NOMO-1 treated with DMSO at 0.1 percent for 48 hours (cell line): ENCODE measurements around the gene NPIPB12.
"Not testable (repeated sequence)": the region's sequence is repeated elsewhere in the genome, so short reads cannot be mapped to it uniquely, and the experiment has no call there.

Source experiments
- DNase-seq: peaks from one replicate; lab custom pipeline; 2025; ENCODE audit not compliant: unreplicated experiment; lab: John Stamatoyannopoulos, UW

NPIPB12 gene

GRCh38 chr16:29506308-29506707, at the start of gene NPIPB12:
Gene NPIPB12 (minus strand): TSS chr16:29506408.
- DNase-seq: not testable (repeated sequence)

DNA sequence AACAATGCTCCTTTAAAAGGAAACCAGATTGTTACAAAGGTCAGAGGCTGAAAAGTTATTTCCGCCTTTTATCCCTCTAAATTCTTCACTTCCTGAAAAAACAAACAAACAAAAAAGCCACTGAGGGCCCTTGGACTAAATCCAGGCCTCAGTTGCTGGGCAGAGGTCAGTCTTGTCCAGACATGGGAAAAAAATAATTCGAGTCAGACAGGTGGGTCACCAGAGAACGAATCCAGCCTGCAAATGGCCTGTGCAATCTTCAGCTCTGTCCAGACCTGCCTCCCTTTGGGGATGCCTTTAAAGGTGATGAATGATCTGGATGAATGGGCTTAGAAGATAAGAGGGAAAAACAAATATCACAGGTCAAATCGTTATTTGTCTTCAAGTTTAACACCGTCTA, 15.3 kb upstream of the NPIPB12 start:
- DNase-seq: not testable (repeated sequence)

GRCh38 chr16:29482276-29482675, 23.9 kb downstream of the NPIPB12 start:
- not testable (repeated sequence) for DNase-seq

GRCh38 chr16:29472065-29472464, 34.1 kb downstream of the NPIPB12 start:
- not testable (repeated sequence) for DNase-seq

DNA sequence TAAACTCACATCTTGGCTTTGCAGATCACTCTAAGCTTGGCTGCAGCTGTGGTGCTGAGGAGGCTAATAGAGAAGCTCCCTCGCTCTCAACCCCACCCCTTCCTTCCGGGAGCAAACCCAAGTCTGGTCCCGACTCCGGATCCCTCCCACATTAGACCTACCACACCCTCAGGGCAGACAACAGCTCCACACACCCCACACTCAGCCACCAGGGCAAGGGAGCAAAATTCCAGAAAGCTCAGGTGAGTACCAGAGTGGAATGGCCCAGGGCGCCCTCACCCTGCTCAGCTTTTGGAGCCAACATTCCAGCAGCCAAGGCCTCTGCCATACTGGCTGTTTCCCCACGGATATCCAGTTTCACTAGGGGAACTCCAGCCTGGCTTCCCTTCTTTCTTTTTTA, 36.5 kb downstream of the NPIPB12 start:
- not testable (repeated sequence) for DNase-seq

DNA sequence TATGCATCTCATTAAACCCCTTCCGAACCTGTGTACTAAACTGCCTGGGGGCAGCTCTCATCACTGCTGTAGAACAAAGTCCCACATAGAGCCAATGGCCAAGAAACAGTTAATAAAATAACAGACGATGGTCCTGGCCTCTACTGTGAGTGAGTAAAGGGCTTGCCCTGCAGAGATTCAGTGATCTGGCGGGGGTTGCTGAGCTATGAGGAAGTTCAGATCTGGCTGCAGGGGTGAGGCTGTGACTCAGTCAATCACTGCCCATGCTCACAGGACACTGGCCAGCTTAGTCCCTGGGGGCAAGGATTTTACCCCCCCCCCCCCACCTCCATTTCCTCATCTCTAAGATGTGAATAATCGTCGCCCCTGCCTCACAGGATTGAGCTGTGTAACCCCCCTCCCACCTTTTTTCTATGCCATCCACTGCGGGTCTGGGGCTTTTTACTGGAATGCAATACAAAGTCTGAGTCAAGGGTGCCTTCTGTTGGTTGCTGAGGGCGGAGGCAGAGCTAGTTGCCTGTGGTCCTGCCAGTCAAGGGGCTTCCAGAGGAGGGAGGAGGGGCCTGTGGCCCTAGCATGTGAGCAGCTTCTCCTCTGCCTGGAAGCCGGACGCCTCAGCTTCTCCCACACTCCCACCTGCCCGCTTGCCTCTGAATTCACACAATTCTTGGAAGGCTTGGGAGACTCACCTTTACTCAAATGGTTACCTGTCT, 38.4 kb downstream of the NPIPB12 start:
- DNase-seq: not testable (repeated sequence)

DNA sequence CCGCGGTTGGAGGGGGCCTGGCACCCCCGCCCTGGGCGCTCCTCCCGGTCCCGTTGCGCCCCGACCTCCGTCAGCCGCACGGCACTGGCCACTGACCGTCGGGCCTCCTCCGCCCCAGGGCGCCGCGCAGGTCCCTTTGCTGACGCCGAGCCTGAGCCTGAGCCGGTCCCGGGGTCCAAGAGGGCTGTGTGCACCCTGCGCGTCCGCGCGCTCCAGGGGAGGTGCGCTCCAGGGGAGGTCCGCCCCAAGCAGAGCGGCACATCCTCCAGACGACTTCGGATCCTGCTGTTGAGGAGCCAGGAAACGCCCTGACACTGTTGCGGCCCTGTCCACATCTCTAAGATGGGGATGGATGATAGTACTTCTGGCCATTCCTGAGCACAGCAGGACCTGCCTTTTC, 39.3 kb downstream of the NPIPB12 start:
- not testable (repeated sequence) for DNase-seq

- DNase-seq: not testable (repeated sequence)
Observed at GRCh38 chr16:29465985-29466824, 40.0 kb downstream of the NPIPB12 start.

DNA sequence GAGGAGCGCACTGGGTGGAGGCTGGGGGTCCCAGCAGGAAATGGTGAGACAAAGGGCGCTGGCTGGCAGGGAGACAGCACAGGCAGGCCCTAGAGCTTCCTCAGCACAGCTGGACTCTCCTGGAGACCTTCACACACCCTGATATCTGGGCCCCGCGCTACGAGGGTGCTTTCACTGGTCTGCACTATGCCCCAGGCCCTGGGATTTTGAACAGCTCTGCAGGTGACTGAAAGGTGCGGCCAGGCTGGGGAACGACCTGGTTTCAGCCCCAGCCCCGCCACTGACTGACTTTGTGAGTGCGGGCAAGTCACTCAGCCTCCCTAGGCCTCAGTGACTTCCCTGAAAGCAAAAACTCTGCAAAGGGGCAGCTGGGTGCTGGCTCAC, 45.6 kb downstream of the NPIPB12 start:
- not testable (repeated sequence) for DNase-seq

DNA sequence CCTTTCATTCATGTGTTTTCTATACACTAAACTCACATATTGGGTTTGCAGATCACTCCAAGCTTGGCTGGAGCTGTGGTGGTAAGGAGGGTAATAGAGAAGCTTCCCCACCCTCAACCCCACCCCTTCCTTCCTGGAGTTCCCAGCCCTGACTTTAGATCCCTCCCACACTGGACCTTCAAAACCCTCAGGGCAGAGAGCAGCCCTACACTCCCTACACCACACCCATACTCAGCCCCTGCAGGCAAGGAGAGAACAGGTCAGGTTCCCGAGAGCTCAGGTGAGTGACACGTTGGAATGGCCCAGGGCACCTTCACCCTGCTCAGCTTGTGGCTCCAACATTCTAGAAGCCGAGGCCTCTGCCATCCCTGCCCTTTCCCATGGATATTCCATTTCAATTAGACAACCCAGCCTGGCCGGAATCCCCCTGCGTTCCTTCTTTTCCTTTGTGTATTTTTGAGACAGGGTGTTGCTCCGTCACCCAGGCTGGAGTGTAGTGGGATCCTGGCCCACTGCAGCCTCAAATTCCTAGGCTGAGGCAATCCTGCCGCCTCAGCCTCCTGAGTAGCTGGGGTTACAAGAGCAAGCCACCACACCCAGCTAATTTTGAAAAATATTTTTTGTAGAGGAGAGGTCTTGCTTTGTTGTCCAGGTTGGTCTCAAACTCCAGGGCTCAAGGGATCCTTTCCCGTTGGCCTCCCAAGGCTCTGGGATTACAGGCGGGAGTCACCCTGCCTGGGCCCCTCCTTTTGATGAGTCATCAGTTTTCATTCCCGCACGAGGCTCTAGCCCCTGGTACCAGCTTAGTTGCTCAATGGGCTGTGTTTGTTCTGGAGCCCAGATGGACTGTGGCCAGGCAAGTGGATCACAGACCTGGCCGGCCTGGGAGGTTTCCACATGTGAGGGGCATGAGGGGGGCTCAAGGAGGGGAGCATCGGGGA, 46.2 kb downstream of the NPIPB12 start, which contains the start of gene SULT1A4:
Gene SULT1A4, plus strand, starts transcription at position 208 of the 941 bp plus-strand sequence. CDS start 1,473 bp downstream, outside the sequence.
- not testable (repeated sequence) for DNase-seq

DNA sequence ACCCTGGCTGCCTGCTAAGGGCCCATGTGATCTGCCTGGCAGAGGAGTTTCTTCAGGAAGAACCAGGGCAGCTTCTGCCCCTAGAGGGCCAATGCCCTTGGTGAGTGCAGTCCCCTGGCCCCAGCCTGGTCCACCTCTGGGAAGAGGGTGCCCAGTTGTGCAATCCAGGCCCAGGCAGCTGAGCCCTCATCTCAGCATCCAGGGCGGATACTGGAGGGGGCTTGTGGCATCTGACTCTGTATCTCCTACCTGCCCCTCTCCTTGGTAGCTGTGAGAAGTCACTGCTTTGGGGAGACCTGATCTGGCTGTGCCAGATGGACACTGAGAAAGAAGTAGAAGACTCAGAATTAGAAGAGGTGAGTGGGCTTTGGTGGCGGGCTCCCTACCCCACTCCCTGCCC, 48.5 kb downstream of the NPIPB12 start:
- DNase-seq: not testable (repeated sequence)

- DNase-seq: not testable (repeated sequence)
Observed at GRCh38 chr16:29454828-29455227, 51.4 kb downstream of the NPIPB12 start.

DNA sequence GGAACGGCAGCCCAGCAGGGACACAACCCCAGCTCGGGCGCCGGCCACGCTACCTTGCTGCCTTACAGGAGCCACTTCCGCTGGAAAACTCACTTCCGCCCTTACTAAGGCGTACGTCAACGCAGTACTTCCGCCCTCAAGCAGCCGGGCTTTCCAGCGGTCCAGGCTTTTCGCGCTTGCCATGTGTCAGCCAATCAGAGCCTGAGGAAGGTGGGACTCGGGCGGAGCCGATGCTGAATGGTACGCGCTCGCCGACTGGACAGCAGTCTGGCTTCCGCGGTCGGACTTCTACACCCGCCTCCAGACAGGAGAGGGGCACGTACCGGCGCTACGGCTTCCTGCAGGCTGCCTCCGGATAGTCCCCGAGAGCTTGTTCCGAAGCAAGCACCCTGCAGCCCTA, 51.9 kb downstream of the NPIPB12 start, which contains the start of the genes BOLA2 and SLX1B:
Gene BOLA2, minus strand, starts transcription at position 83 of the 400 bp plus-strand sequence. CDS start 98 bp downstream, outside the sequence.
Gene SLX1B, plus strand, starts transcription at position 265 of the 400 bp plus-strand sequence.
- not testable (repeated sequence) for DNase-seq

GRCh38 chr16:29453754-29454153, 52.5 kb downstream of the NPIPB12 start:
- DNase-seq: not testable (repeated sequence)
